T47D (cell line): ENCODE measurements around the gene NELL1.

ENCODE experiments used
- DNase-seq, 2 experiments: peaks; one replicate each; pipeline versions ENCODE4 v3.0.0 to v3.0.0-alpha.2; 2011 to 2012; ENCODE audit warnings: low read depth in 1 of 2, low spot score in 1 of 2
- JUND ChIP-seq: IDR thresholded peaks from 2 replicates; pipeline ENCODE4 v1.6.1; 2012; ENCODE audit warnings: low read depth
- in situ Hi-C: cut with HindIII; loops from 2 replicates; pipeline ENCODE4 v1.10.0; 2016; ENCODE audit warnings: low sequenced_read_pairs, low pct_unique_long_range_greater_than_20kb

Gene NELL1

GRCh38 chr11:20991471-20991870 is 322.1 kb downstream of the NELL1 start:
- no peak for TF ChIP-seq JUND
- in situ Hi-C loops, result no loop called here
- DNase-seq, result no peak

GRCh38 chr11:21007297-21007696 is 337.9 kb downstream of the NELL1 start:
- no peak for DNase-seq
- TF ChIP-seq JUND, result no peak
- in situ Hi-C loops, result no loop called here

- no peak for TF ChIP-seq JUND
- in situ Hi-C loops, result no loop called here
- DNase-seq, result no peak
Observed at GRCh38 chr11:21018248-21018647, 348.9 kb downstream of the NELL1 start.

- no peak for DNase-seq
- in situ Hi-C loops, result no loop called here
- no peak for TF ChIP-seq JUND
Observed at GRCh38 chr11:21026685-21027084, 357.3 kb downstream of the NELL1 start.

- no peak for DNase-seq
- in situ Hi-C loops, result no loop called here
- TF ChIP-seq JUND, result no peak
Observed at GRCh38 chr11:21037850-21038249, 368.5 kb downstream of the NELL1 start.

GRCh38 chr11:21038801-21039200 is 369.4 kb downstream of the NELL1 start:
- DNase-seq, result no peak
- no peak for TF ChIP-seq JUND
- in situ Hi-C loops, result no loop called here

- DNase-seq, result no peak
- TF ChIP-seq JUND, result no peak
- in situ Hi-C loops, result no loop called here
Observed at GRCh38 chr11:21040630-21041029, 371.2 kb downstream of the NELL1 start.

GRCh38 chr11:21048626-21049025 is 379.2 kb downstream of the NELL1 start:
- in situ Hi-C loops, result no loop called here
- no peak for DNase-seq
- TF ChIP-seq JUND, result no peak

- DNase-seq, result no peak
- in situ Hi-C loops, result no loop called here
- TF ChIP-seq JUND, result no peak
Observed at GRCh38 chr11:21053466-21053865, 384.1 kb downstream of the NELL1 start.

GRCh38 chr11:21056644-21057043 is 387.3 kb downstream of the NELL1 start:
- in situ Hi-C loops, result no loop called here
- DNase-seq, result no peak

GRCh38 chr11:21059879-21060278 is 390.5 kb downstream of the NELL1 start:
- no peak for DNase-seq
- no peak for TF ChIP-seq JUND
- in situ Hi-C loops, result no loop called here

More at GRCh38 chr11:21056644-21057043, 387.3 kb downstream of the NELL1 start:
- no peak for TF ChIP-seq JUND

GRCh38 chr11:21066030-21066429 is 396.6 kb downstream of the NELL1 start:
- DNase-seq, result no peak
- no peak for TF ChIP-seq JUND
- in situ Hi-C loops, result no loop called here

- DNase-seq, result no peak
- in situ Hi-C loops, result no loop called here
- TF ChIP-seq JUND, result no peak
Observed at GRCh38 chr11:21068886-21069285, 399.5 kb downstream of the NELL1 start.

- in situ Hi-C loops, result no loop called here
- DNase-seq, result no peak
- TF ChIP-seq JUND, result no peak
Observed at GRCh38 chr11:21069909-21070308, 400.5 kb downstream of the NELL1 start.
